ENCODE measurements around the gene GH2. TPM values are rescaled to one million over a fixed set of nuclear protein-coding genes. Genes with fewer than 3 reads are reported as not detected.

GH2 gene
- total RNA-seq, 1 donor from 2014 or later = not detected

Other genes with a start within 250 kb of the GH2 start
- 11.3 TPM for gene LIMD2, start 181.8 kb downstream of the GH2 start, total RNA-seq
- gene STRADA, start 140.1 kb downstream of the GH2 start, total RNA-seq = 34.3 TPM
- 110 TPM for gene CCDC47, start 108.3 kb downstream of the GH2 start, total RNA-seq
- gene DDX42, start 107.8 kb downstream of the GH2 start, total RNA-seq = 130 TPM
- 115 TPM for gene PSMC5, start 54.5 kb downstream of the GH2 start, total RNA-seq
- gene FTSJ3, start 54.3 kb downstream of the GH2 start, total RNA-seq = 28.8 TPM
- 57.4 TPM for gene SMARCD2, start 39.3 kb downstream of the GH2 start, total RNA-seq
- gene CSH2, start 8.3 kb downstream of the GH2 start, total RNA-seq = not detected
- gene CSH1, start 14.6 kb upstream of the GH2 start, total RNA-seq = not detected
- gene CSHL1, start 29.3 kb upstream of the GH2 start, total RNA-seq = not detected
- not detected for gene GH1, start 36.9 kb upstream of the GH2 start, total RNA-seq
- gene CD79B, start 50.4 kb upstream of the GH2 start, total RNA-seq = 4.3 TPM
- 27.1 TPM for gene SCN4A, start 91.0 kb upstream of the GH2 start, total RNA-seq
- gene PRR29, start 116.4 kb upstream of the GH2 start, total RNA-seq = 0.90 TPM
- 75.2 TPM for gene ICAM2, start 138.7 kb upstream of the GH2 start, total RNA-seq
- 27.1 TPM for gene ERN1, start 248.2 kb upstream of the GH2 start, total RNA-seq